T-cell (primary cell): ENCODE data around the gene IQSEC3. TPM values are rescaled to one million over a fixed set of nuclear protein-coding genes. Genes with fewer than 3 reads are reported as not detected.
"Not testable (repeated sequence)": the region's sequence is repeated elsewhere in the genome, so short reads cannot be mapped to it uniquely, and the experiment has no call there.

Source experiments
- ATAC-seq, 4 experiments: fragments of 200-7000 bp in 3 of 4; fragments of 150-1000 bp in 1 of 4; cut with Tn5 transposase; replicated peaks in 1 of 4; 1 replicate in 3 of 4; 2 replicates in 1 of 4; pipeline ENCODE4 v1.10.0; 2021; ENCODE audit warnings: moderate library complexity in 3 of 4, mild to moderate bottlenecking in 2 of 4, moderate number of reproducible peaks in 1 of 4
- CTCF ChIA-PET, 2 donors: fragments of 300-600 bp; sonication (Branson Sonifier 250); formaldehyde crosslinking; loops; one replicate each; lab custom pipeline; 2022; ENCODE audit warnings: antibody characterized with exemption in 2 of 2; lab: Charles Lee
- POLR2A ChIA-PET, 2 donors: fragments of 300-600 bp; sonication (Branson Sonifier 250); formaldehyde crosslinking; loops; one replicate each; lab custom pipeline; 2022; ENCODE audit warnings: antibody characterized with exemption in 2 of 2; lab: Charles Lee
- DNase-seq, 35 experiments: peaks; one replicate each; pipeline versions ENCODE4 v3.0.0 to v3.0.0-alpha.2; 2013 to 2023
- H3K27ac ChIP-seq: one replicate; pipeline ENCODE4 v1.5.1; 2013; ENCODE audit warnings: low read length
- H3K27me3 ChIP-seq, 2 experiments: replicated peaks in 1 of 2; 1 replicate in 1 of 2; 2 replicates in 1 of 2; pipeline versions ENCODE4 v1.6.1 to v1.7.0; 2013; ENCODE audit warnings: low read length in 1 of 2, mixed read lengths in 1 of 2; ENCODE audit not compliant: control insufficient read depth in 2 of 2, insufficient read depth in 2 of 2; ENCODE audit errors: extremely low read depth in 1 of 2
- H3K36me3 ChIP-seq, 2 donors: 1 replicate in 1 of 2; 2 replicates in 1 of 2; pipeline versions ENCODE4 v1.6.1 to v1.7.0; 2013; ENCODE audit warnings: low read length in 1 of 2; ENCODE audit not compliant: control insufficient read depth in 2 of 2, insufficient read depth in 1 of 2; ENCODE audit errors: extremely low read depth in 1 of 2
- H3K4me1 ChIP-seq, 2 experiments: 1 replicate in 1 of 2; 2 replicates in 1 of 2; pipeline versions ENCODE4 v1.6.1 to v1.7.0; 2013; ENCODE audit warnings: low read length in 2 of 2, mixed read lengths in 1 of 2; ENCODE audit not compliant: insufficient read depth in 2 of 2, control insufficient read depth in 1 of 2; ENCODE audit errors: extremely low read depth in 1 of 2
- H3K4me3 ChIP-seq, 2 donors: 1 replicate in 1 of 2; 2 replicates in 1 of 2; pipeline versions ENCODE4 v1.5.1 to v1.7.0; 2013; ENCODE audit warnings: mild to moderate bottlenecking in 2 of 2, low read length in 1 of 2, moderate library complexity in 1 of 2; ENCODE audit not compliant: control insufficient read depth in 1 of 2; ENCODE audit errors: extremely low read depth in 1 of 2
- H3K9me3 ChIP-seq: 2 replicates; pipeline ENCODE4 v1.7.0; 2013
- H3K27ac Mint-ChIP-seq, 2 donors: one replicate each; pipeline ENCODE4 v1.8.0; 2020 to 2021; ENCODE audit warnings: mild to moderate bottlenecking in 2 of 2, mixed read lengths in 2 of 2
- H3K27me3 Mint-ChIP-seq, 2 donors: one replicate each; pipeline ENCODE4 v1.8.0; 2021 to 2022; ENCODE audit warnings: mixed read lengths in 2 of 2
- H3K36me3 Mint-ChIP-seq: one replicate; pipeline ENCODE4 v1.8.0; 2021; ENCODE audit warnings: mixed read lengths
- H3K4me1 Mint-ChIP-seq, 3 donors: one replicate each; pipeline ENCODE4 v1.8.0; 2020 to 2022; ENCODE audit warnings: mixed read lengths in 3 of 3, mild to moderate bottlenecking in 1 of 3
- H3K4me3 Mint-ChIP-seq, 3 donors: one replicate each; pipeline ENCODE4 v1.8.0; 2020 to 2022; ENCODE audit warnings: mild to moderate bottlenecking in 3 of 3, mixed read lengths in 3 of 3, moderate library complexity in 3 of 3
- H3K9me3 Mint-ChIP-seq, 3 donors: one replicate each; pipeline ENCODE4 v1.8.0; 2020 to 2022; ENCODE audit warnings: mixed read lengths in 3 of 3
- WGBS: methylation state at CpG from one replicate; pipeline ENCODE4 v1.1.5; 2013; ENCODE audit warnings: missing lambda C conversion rate; ENCODE audit not compliant: insufficient coverage; 5-methylcytosine and 5-hydroxymethylcytosine counted together
- total RNA-seq, 35 experiments: library from RNA in 6 of 35; stranded (reverse) in 6 of 35; fragments of 120-200 nt in 1 of 35; gene quantifications; one replicate each; pipeline versions ENCODE4 v1.2.1 to v1.2.4 and lab custom pipeline; 2013 to 2026

IQSEC3 gene
- total RNA-seq, 5 donors from 2014 or later (not counting 1 experiment from before 2014, with no cell fraction given), result 0.30 to 7.3 (median 2.9) TPM

DNA sequence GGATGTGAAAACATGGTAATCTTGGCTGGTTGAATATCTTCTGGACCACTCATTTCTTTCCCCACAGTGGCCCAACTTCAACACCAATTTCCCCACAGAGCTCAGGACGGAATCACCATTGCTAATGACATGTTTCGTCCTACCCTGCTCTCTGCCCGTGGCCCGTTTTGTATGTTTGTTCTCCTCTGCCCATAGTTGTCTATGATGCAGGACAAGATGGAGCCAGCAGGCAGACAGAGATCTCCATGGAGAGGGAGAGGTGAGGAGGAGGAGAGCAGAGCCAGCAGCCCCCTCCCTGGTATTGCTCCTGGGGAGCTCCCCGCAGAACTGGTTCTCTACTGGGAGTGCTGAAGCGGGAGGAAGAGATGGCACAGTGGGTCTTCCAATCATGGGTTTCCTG lies 3.1 kb downstream of the IQSEC3 start:
- H3K36me3 Mint-ChIP-seq, H3K27me3 ChIP-seq, ATAC-seq, H3K9me3 Mint-ChIP-seq, DNase-seq, H3K36me3 ChIP-seq, H3K4me3 Mint-ChIP-seq, H3K27ac ChIP-seq, CTCF ChIA-PET, H3K4me3 ChIP-seq, POLR2A ChIA-PET, H3K27ac Mint-ChIP-seq, H3K4me1 ChIP-seq, H3K9me3 ChIP-seq, H3K4me1 Mint-ChIP-seq: not testable (repeated sequence)
- WGBS, result no CpG with 5 or more reads among the region's 6 CpGs
- H3K27me3 Mint-ChIP-seq, result peaks cover 44 to 47% of the 10 kb centered on the region in 2 donors

DNA sequence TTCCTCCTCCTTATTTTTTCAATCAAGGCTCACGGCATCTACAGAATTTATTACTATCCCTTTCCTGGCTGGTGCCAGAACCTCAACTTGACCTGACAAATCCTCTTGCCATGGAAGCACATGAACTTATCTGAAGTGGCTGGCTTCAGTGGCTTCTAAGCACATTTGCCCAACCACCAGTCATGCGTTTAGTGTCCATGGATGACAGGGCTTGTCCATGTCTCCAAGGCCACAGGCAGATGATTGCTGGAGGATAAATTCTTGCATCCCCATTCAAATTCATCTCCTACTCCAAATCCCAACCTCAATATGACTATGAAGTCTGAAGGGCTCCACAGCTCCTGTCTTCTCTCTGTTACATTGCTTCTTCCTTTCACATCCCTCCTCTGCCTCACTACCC lies 4.0 kb downstream of the IQSEC3 start:
- DNase-seq, H3K9me3 Mint-ChIP-seq, H3K4me3 ChIP-seq, H3K27me3 ChIP-seq, CTCF ChIA-PET, H3K9me3 ChIP-seq, H3K27ac ChIP-seq, H3K4me3 Mint-ChIP-seq, H3K27ac Mint-ChIP-seq, H3K36me3 ChIP-seq, H3K4me1 ChIP-seq, ATAC-seq, H3K4me1 Mint-ChIP-seq, POLR2A ChIA-PET, H3K36me3 Mint-ChIP-seq: not testable (repeated sequence)
- H3K27me3 Mint-ChIP-seq, result peaks cover 43 to 49% of the 10 kb centered on the region in 2 donors
- WGBS, result 70% methylated on average over 1 of the region's 2 CpGs

DNA sequence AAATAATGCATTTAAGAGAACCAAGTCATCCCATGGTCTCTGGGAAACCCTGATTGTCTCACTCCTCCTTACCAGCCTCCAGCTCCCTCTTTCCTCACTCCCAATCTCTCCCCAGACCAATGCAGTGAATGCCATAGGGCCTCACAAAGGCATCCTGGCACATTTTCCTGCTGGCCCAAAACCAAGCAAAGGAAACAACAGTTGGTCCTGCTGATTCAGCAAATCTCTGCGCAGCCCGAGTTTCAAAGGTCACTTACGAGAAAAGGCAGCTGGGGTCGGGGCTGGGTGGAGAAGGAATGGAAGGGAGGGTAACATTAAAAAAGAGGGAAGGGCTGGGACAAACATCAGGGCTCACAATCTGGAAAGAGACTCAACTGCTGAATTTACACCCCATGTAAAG lies 5.5 kb downstream of the IQSEC3 start:
- H3K4me1 ChIP-seq, H3K4me1 Mint-ChIP-seq, H3K9me3 ChIP-seq, H3K27ac Mint-ChIP-seq, H3K36me3 Mint-ChIP-seq, DNase-seq, H3K9me3 Mint-ChIP-seq, H3K27ac ChIP-seq, POLR2A ChIA-PET, H3K4me3 ChIP-seq, H3K4me3 Mint-ChIP-seq, CTCF ChIA-PET, ATAC-seq, H3K36me3 ChIP-seq: not testable (repeated sequence)
- peaks cover 51 to 60% of the 10 kb centered on the region in 2 donors for H3K27me3 Mint-ChIP-seq
- H3K27me3 ChIP-seq, result peaks cover 2 to 13% of the 10 kb centered on the region in 2 experiments
- no CpG with 5 or more reads among the region's 4 CpGs for WGBS

DNA sequence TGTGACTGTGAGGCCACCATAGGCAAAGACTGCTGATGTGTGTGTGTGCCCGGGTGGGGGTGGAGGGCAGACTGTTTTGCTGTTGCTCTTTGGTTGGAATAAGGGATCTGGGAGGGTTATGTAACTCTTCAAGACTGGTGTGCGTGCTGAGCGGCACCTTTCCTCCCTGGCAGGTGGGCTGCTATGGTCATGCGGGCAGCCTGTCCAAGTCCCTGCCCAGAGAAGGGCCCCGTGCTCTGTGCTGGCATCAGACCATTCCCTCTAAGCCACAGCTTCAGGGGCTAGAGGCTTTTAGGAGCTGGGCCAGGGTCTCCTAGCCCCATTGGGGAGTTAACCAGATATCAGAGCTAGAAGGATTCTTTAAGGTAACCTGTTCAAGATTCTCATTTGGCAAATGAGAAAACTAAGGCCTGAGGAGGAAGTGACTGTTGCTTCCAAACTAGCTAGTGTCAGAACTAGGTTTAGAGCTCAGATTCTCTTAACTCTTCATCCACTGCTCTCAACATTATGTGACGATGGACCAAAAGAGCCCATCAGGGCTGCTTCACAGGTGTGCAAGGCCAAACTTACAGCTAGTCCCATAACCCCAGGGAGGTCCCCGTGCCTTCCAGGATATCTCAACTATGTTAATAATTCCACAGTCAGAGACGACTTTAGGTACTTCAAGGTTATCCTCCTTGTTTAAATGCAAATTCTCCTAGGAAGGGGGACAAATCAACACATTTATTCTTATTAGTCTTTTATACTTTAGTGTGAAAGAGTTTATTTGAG lies 8.0 kb downstream of the IQSEC3 start:
- H3K36me3 Mint-ChIP-seq, H3K9me3 ChIP-seq, H3K36me3 ChIP-seq, POLR2A ChIA-PET, ATAC-seq, H3K4me3 Mint-ChIP-seq, H3K4me1 ChIP-seq, H3K4me3 ChIP-seq, H3K27ac ChIP-seq, CTCF ChIA-PET, DNase-seq, H3K27ac Mint-ChIP-seq, H3K4me1 Mint-ChIP-seq, H3K9me3 Mint-ChIP-seq: not testable (repeated sequence)
- 80% methylated on average over 1 of the region's 8 CpGs for WGBS
- peaks cover 49 to 62% of the 10 kb centered on the region in 2 donors for H3K27me3 Mint-ChIP-seq
- peaks cover 2 to 21% of the 10 kb centered on the region in 2 experiments for H3K27me3 ChIP-seq

DNA sequence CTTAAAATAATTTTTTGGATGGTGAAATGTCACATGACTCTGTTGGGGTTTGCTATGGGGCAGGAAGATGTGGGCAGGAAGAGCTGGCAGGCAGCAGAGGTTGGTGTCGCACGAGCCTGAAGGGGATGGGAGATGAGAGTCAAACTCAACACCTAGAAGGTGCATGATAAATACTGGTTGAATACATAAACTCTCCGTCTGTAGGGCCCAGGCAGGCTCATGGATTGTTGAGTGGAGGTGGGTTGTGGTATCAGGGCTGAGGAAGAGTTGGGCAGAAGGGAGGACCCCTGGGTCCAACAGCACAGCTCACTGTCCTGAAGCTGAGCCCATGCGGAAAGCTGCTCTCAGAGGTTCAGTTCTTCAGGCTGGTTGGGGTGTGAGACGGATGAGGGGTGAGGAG lies 9.0 kb downstream of the IQSEC3 start:
- ATAC-seq, POLR2A ChIA-PET, H3K9me3 Mint-ChIP-seq, H3K4me3 ChIP-seq, H3K27ac Mint-ChIP-seq, H3K36me3 Mint-ChIP-seq, H3K36me3 ChIP-seq, H3K4me1 ChIP-seq, H3K4me3 Mint-ChIP-seq, DNase-seq, H3K4me1 Mint-ChIP-seq, H3K27ac ChIP-seq, CTCF ChIA-PET, H3K9me3 ChIP-seq: not testable (repeated sequence)
- peaks cover 47 to 62% of the 10 kb centered on the region in 2 donors for H3K27me3 Mint-ChIP-seq
- peaks cover 2 to 22% of the 10 kb centered on the region in 2 experiments for H3K27me3 ChIP-seq
- 50% methylated on average over 1 of the region's 5 CpGs for WGBS

DNA sequence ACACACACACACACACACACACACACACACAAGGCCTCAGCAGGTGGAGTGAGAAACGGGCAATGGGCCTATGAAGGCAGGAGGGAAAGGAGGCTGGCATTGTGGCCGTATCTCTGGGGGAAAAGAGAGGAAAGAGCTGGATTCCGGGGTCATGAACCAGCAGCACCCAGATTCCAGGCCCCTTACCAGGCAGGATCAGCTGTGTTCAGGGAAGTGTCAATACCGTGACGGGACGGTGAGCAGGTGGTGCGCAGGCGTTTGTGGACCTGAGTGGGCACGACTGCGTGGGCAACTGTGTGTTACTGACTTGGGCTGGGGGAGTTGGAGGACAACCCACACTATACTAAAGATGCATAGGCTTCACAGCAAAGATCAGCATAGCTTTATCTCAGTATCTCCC lies 9.5 kb downstream of the IQSEC3 start:
- ATAC-seq, H3K4me3 ChIP-seq, H3K27ac ChIP-seq, H3K27ac Mint-ChIP-seq, H3K4me1 Mint-ChIP-seq, POLR2A ChIA-PET, H3K4me1 ChIP-seq, H3K9me3 Mint-ChIP-seq, H3K4me3 Mint-ChIP-seq, H3K36me3 Mint-ChIP-seq, H3K9me3 ChIP-seq, DNase-seq, CTCF ChIA-PET, H3K36me3 ChIP-seq: not testable (repeated sequence)
- peaks cover 2 to 27% of the 10 kb centered on the region in 2 experiments for H3K27me3 ChIP-seq
- 80% methylated on average over 1 of the region's 10 CpGs for WGBS
- H3K27me3 Mint-ChIP-seq, result peaks cover 47 to 61% of the 10 kb centered on the region in 2 donors
